OCI-M2 (cell line): Measurements from ENCODE around the gene PRR18.

ENCODE experiments used
- DNase-seq: peaks from one replicate; lab custom pipeline; 2025; ENCODE audit not compliant: unreplicated experiment; lab: John Stamatoyannopoulos, UW

PRR18 gene

GRCh38 chr6:166334878-166335277, 26.7 kb upstream of the PRR18 start:
- no peak for DNase-seq

GRCh38 chr6:166333172-166333995, 25.2 kb upstream of the PRR18 start:
- no peak for DNase-seq

- DNase-seq = no peak
These were observed 23.6 kb upstream of the PRR18 start for GRCh38 chr6:166331503-166332415.

- no peak for DNase-seq
These were observed 22.4 kb upstream of the PRR18 start for GRCh38 chr6:166330612-166331011.

- no peak for DNase-seq
These were observed 17.3 kb upstream of the PRR18 start for GRCh38 chr6:166325383-166326042.

- DNase-seq = no peak
These were observed 15.2 kb upstream of the PRR18 start for GRCh38 chr6:166323395-166323794.

- no peak for DNase-seq
These were observed 10.7 kb upstream of the PRR18 start for GRCh38 chr6:166318649-166319600.

- no peak for DNase-seq
These were observed 10.0 kb upstream of the PRR18 start for GRCh38 chr6:166318227-166318626.

GRCh38 chr6:166317261-166318212, 9.3 kb upstream of the PRR18 start:
- DNase-seq = no peak

GRCh38 chr6:166315436-166315835, 7.2 kb upstream of the PRR18 start:
- no peak for DNase-seq

- no peak for DNase-seq
These were observed 6.3 kb upstream of the PRR18 start for GRCh38 chr6:166314454-166314853.

- no peak for DNase-seq
These were observed 5.3 kb upstream of the PRR18 start for GRCh38 chr6:166313255-166314070.

GRCh38 chr6:166312832-166313231, 4.6 kb upstream of the PRR18 start:
- DNase-seq = no peak

- no peak for DNase-seq
These were observed 2.4 kb upstream of the PRR18 start for GRCh38 chr6:166310634-166311033.

GRCh38 chr6:166309977-166310376, 1.8 kb upstream of the PRR18 start:
- no peak for DNase-seq

- DNase-seq = no peak
These were observed 787 bp upstream of the PRR18 start for GRCh38 chr6:166308769-166309589.
